Lower leg skin (tissue), 3 donors: ENCODE measurements around the gene ZFYVE16.

ENCODE experiments used
- POLR2A ChIP-seq, 2 donors: fragments of 450-650 bp; IDR thresholded peaks; one replicate each; pipeline ENCODE4 v1.6.1; 2016 to 2017; ENCODE audit warnings: antibody characterized with exemption in 2 of 2, mild to moderate bottlenecking in 1 of 2, moderate library complexity in 1 of 2
- TF ChIP-seq, protein P1 (sequence below), 3 donors: fragments of 450-650 bp; IDR thresholded peaks; one replicate each; pipeline ENCODE4 v1.5.1; 2016; ENCODE audit warnings: antibody characterized with exemption in 3 of 3, mild to moderate bottlenecking in 3 of 3, moderate library complexity in 2 of 3

GRCh38 chr5:80376557-80376956 lies 31.3 kb upstream of the ZFYVE16 start:
- no peak for TF ChIP-seq POLR2A (IDR thresholded peaks at IDR 0.05)
- TF ChIP-seq, protein P1, sequence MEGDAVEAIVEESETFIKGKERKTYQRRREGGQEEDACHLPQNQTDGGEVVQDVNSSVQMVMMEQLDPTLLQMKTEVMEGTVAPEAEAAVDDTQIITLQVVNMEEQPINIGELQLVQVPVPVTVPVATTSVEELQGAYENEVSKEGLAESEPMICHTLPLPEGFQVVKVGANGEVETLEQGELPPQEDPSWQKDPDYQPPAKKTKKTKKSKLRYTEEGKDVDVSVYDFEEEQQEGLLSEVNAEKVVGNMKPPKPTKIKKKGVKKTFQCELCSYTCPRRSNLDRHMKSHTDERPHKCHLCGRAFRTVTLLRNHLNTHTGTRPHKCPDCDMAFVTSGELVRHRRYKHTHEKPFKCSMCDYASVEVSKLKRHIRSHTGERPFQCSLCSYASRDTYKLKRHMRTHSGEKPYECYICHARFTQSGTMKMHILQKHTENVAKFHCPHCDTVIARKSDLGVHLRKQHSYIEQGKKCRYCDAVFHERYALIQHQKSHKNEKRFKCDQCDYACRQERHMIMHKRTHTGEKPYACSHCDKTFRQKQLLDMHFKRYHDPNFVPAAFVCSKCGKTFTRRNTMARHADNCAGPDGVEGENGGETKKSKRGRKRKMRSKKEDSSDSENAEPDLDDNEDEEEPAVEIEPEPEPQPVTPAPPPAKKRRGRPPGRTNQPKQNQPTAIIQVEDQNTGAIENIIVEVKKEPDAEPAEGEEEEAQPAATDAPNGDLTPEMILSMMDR (IDR thresholded peaks at IDR 0.05): no peak
